ENCODE data around the gene HIBADH.

- TF ChIP-seq CTCF (conservative IDR thresholded peaks at IDR 0.05; ENCODE audit: low read length) (peak; percentile 46), EZH2phosphoT487 (IDR thresholded peaks at IDR 0.05; ENCODE audit: borderline replicate concordance, low read depth, low read length) (no peak)
Measured at GRCh38 chr7:27661811-27662489, 733 bp downstream of the HIBADH start.
